Uterus (tissue), 2 donors: ENCODE data around the gene MEGF8.

Experiments used
- POLR2A ChIP-seq, 2 donors: fragments of 450-650 bp; IDR thresholded peaks; one replicate each; pipeline ENCODE4 v1.6.1; 2016; ENCODE audit warnings: antibody characterized with exemption in 2 of 2, mild to moderate bottlenecking in 1 of 2, moderate library complexity in 1 of 2
- TF ChIP-seq, protein P1 (sequence below), 4 experiments: fragments of 200-600 bp in 2 of 4; fragments of 450-650 bp in 2 of 4; sonication (generic) in 2 of 4; IDR thresholded peaks; one replicate each; pipeline ENCODE4 v1.5.1; 2016 to 2019; ENCODE audit warnings: antibody characterized with exemption in 4 of 4, mild to moderate bottlenecking in 2 of 4, moderate library complexity in 1 of 4

DNA sequence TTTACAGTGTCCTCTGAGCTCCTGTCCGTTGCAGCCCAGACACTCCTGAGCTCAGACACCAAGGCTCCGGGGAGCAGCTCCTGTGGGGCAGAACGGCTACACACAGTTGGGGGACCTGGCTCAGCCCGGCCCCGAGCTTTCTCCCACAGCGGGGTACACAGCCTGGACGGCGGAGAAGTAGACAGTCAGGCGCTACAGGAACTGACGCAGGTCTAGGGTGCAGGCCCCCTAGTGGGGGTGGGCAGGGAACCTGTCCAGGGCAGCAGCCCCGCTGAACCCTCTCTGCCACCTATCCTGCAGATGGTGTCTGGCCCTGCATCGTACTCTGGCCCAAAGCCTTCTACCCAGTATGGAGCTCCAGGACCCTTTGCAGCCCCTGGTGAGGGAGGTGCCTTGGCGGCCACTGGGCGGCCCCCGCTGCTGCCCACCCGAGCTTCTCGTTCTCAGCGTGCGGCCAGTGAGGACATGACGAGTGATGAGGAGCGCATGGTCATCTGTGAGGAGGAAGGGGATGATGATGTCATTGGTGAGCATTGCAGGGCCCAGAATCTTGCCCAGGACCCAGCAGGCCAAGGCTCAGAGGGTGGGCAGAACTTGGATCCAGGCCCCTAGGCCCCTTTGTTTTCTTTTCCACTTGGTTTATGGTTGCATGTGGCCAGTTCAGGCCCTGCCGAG, 36.4 kb upstream of the MEGF8 start:
- TF ChIP-seq, protein P1, sequence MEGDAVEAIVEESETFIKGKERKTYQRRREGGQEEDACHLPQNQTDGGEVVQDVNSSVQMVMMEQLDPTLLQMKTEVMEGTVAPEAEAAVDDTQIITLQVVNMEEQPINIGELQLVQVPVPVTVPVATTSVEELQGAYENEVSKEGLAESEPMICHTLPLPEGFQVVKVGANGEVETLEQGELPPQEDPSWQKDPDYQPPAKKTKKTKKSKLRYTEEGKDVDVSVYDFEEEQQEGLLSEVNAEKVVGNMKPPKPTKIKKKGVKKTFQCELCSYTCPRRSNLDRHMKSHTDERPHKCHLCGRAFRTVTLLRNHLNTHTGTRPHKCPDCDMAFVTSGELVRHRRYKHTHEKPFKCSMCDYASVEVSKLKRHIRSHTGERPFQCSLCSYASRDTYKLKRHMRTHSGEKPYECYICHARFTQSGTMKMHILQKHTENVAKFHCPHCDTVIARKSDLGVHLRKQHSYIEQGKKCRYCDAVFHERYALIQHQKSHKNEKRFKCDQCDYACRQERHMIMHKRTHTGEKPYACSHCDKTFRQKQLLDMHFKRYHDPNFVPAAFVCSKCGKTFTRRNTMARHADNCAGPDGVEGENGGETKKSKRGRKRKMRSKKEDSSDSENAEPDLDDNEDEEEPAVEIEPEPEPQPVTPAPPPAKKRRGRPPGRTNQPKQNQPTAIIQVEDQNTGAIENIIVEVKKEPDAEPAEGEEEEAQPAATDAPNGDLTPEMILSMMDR (IDR thresholded peaks at IDR 0.05), result no peak
- TF ChIP-seq POLR2A (IDR thresholded peaks at IDR 0.05), result no peak
